Activated CD4-positive, alpha-beta T cell treated with anti-CD3 and anti-CD28 coated beads for 24 hours (primary cell): ENCODE data around the gene CCT6A.
A peak's percentile ranks its signal among the peaks of the same experiment; 100 is the strongest.
"Not testable (repeated sequence)": the region's sequence is repeated elsewhere in the genome, so short reads cannot be mapped to it uniquely, and the experiment has no call there.

Experiments used
- DNase-seq, 2 donors: peaks; one replicate each; pipeline ENCODE4 v3.0.0-alpha.2; 2020; ENCODE audit warnings: low read depth in 2 of 2

Gene CCT6A

DNA sequence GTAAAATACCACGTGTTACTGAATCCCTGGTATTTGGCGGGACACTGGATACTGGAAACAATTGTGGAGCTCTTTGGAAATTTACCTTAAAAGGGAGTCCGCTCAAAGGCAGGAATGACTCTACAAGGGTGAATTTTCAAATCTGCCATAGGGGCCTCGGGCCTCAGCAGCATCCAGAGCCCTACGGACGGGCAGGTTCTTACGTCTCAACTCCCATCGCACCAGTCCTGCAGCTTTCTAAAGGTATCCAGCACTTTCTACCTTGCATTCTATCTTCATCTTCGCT lies 569 bp upstream of the CCT6A start:
- DNase-seq = no peak

DNA sequence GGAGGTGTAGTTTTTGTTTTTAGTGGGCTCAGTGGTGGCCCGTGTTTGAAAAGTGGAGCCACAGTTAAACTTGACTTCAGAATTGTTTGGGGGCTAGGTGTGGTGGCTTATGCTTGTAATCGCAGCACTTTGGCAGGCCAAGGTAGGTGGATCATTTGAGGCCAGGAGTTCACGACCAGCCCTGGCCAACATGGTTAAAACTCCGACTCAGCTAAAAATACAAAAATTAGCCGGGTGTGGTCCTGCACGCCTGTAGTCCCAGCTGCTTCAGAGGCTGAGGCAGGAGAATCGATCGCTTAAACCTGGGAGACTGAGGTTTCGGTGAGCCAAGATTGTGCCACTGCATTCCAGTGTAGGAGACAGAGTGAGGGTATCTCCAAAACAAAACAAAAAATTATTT lies 1.8 kb downstream of the CCT6A start:
- no peak for DNase-seq

DNA sequence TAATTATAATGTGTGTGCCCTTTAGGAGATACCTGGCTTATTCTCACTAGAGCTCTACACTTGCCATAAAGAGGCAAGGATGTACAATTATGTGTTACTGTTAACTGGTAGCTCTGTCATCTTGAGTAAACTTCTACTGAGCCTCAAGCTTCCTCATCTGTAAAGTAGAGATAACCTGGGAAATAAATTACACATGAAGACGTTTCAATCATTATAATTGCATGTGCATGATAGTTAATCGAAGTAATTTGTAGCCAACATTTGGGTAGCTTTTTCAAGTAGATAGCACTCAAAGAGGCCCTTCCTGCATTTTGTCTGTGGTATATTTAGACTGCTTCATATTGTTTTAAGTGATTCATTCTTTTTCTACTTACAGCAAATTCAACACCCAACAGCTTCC lies 2.4 kb downstream of the CCT6A start:
- DNase-seq = no peak

DNA sequence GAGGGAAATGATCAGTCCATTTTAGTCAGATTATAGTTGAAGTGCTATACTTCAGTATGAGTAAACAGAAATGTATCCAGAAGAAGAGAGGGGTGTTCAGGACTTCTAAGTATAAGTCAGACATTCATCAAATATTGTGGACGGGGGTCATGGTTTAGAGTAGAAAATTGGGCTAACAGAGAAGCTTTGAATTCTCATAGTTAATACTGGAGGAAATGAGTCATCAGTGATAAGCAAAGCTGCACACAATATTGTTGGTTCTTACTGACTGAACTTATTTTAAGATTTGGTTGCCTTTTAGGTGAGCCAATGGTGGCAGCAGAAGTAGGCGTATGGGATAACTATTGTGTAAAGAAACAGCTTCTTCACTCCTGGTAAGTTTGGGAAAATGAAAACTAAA lies 10.8 kb downstream of the CCT6A start:
- no peak for DNase-seq

DNA sequence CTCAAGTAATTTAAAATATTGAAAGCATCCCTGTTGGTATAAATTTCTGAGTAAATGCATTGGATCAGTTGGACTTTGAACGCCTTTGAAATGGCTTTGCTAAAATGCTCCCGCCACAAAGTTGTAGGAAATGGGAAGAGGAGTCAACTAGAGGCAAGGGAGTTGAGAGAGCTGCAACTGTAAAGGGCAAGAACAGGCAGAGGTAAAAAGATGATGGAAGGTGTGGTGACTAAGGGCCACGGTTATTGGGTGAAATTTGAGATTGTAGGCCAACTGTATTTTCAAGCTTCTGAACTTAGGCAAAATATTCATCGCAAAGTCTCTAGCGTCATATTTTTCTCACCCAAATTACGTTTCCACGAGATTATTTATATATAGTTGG lies 11.9 kb downstream of the CCT6A start:
- DNase-seq = no peak

DNA sequence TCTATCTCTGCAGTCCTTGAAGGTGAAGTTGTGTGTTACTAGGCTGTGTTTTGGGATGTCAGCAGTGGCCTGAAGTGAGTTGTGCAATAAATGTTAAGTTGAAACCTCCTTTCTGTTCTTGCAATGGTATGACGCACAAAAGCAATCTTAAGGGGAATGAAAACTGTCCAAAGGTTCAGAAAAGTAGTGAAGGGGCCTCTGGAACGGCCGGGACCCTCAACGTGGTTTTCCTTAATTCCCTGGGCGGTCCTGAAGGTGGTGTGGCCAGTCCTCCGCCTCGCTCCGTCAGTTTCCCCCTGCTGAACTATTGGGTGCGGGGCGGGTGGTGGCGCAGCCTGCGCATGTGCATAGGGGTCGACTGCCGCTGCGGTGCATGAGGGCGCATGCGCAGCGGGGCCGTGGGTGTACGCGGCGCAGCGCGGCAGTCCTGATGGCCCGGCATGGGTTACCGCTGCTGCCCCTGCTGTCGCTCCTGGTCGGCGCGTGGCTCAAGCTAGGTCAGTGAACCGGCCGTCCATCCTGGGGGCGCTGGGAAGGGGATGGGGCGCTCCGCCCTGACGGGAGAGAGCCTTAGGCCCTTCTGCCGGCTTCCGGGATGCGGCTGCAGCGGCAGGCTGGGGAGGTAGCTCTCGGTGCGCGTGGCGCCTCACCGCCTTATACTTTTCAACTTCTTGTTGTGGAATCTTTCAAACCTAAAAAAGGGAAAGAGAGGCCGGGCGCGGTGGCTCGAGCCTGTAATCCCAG lies 12.5 kb downstream of the CCT6A start, which contains the start of gene SUMF2:
TSS of gene SUMF2 (plus strand) at position 405 of the 744 bp plus-strand sequence. CDS start at position 431, 26 bp downstream.
- peak; percentile 83 for DNase-seq

DNA sequence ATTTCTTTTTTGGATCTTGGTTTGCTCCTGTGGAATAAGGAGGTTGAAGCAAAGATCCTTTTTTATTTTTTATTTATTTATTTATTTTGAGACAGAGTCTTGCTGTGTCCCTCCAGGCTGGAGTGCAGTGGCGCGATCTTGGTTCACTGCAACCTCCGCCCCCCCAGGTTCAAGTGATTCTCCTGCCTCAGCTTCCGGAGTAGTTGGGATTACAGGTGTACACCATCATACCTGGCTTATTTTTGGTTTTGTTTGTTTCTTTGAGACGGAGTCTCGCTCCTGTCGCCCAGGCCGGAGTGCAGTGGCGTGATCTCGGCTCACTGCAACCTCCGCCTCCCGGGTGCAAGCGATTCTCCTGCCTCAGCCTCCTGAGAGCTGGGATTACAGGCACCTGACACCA lies 14.8 kb downstream of the CCT6A start:
- not testable (repeated sequence) for DNase-seq

DNA sequence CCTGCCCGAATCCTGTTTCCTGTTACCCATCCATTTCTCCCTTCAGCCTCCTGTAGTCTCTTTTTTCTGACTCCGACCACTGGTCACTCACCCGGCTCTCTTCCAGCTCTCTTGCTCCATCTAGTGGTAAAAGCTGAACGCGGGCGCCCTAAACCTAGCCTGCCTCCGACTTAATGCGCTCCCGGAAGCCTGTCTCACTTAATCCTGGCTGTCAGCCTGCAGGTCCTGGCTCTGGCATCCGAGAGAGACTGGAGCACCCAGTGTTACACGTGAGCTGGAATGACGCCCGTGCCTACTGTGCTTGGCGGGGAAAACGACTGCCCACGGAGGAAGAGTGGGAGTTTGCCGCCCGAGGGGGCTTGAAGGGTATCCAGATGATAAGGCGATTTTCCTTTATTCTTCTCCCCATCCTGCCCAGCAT lies 22.8 kb downstream of the CCT6A start:
- DNase-seq = peak; percentile 51 to 55

DNA sequence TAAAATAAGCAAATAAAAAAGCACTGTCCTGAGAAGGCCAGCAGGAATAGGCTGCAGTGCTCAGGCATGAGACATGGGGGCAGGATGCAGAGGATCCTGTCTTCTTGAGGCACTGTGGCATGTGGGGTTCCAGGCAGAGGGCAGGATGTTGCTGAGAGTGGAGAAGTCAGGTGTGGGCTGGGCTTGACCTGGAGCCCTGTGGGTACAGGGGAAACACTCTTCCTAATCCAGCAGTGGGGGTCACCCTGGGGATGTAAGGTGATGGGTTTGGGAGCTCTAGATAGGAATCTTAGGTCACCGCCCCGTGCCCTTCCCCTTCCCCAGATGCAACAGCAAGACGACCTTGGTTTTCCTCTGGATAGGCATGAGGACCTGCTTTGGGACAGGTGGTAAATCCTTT lies 26.1 kb downstream of the CCT6A start:
- DNase-seq = no peak

DNA sequence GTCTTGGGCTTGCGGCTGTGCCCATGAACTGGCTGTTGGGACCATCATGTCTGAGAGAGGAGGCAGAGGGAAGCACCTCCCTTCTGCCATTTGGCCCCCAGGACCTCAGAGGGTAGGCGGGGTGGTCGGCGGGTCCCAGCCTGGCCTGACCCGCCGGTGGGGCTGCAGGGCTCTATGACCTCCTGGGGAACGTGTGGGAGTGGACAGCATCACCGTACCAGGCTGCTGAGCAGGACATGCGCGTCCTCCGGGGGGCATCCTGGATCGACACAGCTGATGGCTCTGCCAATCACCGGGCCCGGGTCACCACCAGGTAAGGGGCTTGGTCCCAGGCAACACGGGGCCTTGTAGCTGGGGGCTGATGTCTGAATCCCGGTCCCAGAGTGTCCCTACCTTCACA lies 26.6 kb downstream of the CCT6A start:
- no peak for DNase-seq

DNA sequence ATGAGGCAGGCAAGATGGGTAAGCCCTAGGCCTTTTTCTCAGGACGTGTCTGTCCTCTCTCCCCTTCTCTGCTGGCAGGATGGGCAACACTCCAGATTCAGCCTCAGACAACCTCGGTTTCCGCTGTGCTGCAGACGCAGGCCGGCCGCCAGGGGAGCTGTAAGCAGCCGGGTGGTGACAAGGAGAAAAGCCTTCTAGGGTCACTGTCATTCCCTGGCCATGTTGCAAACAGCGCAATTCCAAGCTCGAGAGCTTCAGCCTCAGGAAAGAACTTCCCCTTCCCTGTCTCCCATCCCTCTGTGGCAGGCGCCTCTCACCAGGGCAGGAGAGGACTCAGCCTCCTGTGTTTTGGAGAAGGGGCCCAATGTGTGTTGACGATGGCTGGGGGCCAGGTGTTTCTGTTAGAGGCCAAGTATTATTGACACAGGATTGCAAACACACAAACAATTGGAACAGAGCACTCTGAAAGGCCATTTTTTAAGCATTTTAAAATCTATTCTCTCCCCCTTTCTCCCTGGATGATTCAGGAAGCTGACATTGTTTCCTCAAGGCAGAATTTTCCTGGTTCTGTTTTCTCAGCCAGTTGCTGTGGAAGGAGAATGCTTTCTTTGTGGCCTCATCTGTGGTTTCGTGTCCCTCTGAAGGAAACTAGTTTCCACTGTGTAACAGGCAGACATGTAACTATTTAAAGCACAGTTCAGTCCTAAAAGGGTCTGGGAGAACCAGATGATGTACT lies 28.1 kb downstream of the CCT6A start:
- no peak for DNase-seq

DNA sequence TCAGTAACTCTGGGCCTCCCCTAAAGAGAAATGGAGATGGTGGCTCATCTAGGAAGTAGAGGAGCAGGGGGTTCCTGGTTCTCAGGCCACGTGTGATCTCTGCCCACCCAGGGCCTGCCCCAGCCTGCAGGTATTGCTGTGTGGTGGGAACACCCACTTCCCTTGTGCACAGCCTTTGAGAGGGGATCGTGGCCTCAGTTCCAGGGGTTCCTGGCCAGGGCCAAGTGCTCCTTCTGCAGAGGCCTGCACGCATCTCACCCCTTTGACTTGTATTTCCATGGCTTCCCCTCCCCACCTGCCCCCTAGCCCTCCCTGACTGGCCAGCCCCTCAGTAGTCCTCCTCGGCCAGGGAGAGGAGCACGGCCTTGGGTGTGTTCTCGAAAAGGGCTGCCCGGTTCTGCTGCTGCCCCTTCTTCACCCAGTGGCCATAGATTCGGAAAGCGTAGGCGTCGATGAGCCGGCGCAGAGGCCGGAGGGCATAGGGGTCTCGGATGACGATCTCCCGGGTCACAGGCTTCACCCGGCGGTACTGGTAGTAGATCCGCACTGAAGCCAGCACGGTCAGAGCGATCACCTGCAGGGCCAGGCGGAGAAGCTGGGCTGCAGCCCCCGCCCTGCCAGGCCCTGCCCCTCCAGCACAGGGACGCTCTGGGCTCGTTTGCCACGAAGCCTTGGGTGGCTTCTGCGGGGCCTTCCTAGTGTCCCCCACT lies 29.3 kb downstream of the CCT6A start:
- DNase-seq = not testable (repeated sequence)

DNA sequence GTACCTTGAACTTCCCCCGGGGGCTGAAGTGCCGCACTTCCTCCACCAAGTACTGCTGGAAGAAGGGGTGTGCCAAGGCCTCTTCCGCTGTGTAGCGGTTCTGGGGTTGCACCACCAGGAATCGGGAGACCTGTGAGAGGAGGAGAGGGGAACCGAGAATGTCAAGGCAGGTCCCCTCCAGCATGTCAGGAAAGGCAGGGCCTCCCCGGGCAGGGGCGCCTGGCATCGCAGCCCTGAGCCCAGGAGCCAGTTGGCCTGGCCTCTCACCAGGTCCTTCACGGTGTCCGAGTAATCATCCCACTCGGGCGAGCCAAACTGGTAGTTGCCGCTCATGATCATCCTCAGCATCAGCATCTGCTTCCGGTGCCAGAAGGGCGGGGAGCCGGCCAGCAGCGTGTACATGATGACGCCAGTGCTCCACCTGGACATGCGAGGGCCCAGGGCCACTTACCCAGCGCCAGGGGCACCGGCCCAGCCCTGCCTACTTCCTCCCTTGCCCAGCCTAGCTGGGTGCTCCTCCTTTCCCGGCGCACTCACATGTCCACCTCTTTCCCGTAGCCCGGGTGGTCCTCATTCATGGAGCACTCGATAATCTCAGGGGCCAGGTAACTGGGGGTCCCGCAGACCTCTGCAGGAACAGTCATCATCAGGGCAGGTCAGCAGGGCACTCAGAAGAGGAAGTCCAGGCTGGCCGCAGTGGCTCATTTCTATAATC lies 30.2 kb downstream of the CCT6A start:
- no peak for DNase-seq

DNA sequence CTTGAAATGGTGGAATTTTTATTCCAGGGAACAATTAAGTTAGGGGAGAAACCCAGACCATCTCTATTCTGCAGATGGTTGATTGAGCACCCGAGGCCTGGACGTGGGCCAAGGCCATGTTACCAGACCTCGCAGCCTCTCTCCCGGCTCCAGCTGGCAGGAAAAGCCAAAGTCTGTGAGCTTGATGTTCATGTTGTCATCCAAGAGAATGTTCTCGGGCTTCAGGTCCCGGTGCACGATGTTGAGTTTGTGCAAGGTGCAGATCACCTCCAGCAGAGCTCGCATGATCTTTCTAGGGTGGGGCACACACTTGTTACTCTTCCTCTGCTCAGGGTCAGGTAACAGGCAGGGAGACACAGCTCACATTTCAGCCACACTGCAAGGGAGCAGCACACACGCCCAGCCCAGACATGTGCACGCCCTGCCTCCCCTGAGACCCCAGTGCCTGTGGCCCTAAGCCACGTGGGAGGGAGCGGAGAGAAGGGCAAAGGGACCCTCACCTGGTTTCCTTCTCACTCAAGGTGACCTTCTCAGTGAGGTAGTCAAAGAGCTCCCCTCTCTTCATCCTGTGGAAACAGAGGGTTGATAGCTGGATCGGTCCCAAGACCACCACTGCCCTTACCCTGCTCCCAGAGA lies 31.7 kb downstream of the CCT6A start:
- DNase-seq = no peak

DNA sequence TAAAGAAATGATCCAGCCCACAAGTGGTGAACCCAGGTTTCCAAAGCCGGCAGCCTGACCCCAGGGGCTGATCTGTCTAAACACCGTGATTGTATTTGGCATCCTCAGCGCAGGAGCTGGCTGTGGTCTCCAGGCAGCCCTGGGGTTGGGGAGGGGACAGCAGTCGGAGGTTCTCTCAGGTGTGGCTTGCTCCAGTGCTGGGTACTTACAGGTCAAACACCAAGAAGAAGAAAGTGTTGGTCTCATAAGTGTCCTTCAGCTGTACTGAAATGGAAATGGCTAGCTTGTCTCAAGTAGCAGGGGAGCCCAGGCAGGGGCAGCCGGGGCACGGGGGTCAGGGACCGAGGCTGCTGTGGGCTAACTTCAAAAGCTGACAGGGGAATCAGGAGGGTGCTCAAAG lies 35.2 kb downstream of the CCT6A start:
- DNase-seq = no peak

DNA sequence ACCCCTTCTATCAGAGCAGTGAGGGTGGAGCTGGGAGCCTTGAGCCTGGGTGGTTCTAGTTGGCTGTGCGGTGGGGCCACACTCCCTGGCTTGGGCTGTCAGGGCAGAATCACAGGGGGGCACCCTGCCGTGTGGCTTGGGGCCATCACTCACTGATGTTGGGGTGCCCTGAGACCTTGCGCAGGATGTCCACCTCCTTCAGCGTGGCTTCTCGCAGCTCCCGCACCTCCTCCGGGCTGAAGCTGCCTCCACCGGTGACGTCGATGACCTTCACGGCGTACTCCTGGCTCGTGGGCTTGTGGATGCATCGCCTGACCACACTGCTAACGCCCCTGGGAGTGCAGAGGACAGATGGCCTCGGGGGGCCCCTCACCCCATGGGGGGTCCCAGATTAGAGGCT lies 35.9 kb downstream of the CCT6A start:
- DNase-seq = no peak

DNA sequence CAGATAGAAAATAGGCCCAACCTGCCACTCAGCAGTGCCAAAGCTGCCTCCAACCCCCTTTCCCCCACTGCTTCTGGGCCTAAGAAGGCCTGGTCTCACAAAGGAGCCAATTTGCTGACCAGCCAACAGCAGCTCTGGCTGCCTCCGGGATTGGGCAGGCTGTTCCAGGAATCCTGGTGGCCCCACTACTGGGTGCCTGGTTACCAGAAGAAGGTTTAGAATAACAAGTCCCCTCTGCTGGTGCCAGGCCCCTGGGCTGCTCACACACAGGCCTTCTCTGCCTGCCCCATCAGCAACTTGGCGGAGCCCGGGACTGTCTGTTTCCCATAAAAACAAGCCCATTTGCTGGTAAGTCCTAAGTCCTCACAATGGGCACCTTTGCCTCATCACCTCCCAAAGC lies 40.0 kb downstream of the CCT6A start:
- no peak for DNase-seq

DNA sequence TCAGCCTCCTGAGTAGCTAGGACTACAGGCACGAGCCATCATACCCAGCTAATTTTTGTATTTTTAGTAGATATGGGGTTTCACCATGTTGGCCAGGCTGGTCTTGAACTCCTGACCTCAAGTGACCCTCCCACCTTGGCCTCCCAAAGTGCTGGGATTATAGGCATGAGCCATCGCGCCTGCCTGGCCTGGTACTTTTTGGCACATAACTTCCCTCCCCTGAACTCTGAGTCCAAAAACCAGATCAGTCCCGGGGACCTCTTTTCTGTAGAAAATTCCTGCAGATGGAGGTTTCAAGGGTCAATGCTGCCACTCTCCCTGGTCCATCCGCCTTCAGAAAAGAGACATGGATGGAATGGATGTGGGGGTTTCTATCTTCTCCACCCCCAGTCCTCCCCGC lies 40.8 kb downstream of the CCT6A start:
- not testable (repeated sequence) for DNase-seq

DNA sequence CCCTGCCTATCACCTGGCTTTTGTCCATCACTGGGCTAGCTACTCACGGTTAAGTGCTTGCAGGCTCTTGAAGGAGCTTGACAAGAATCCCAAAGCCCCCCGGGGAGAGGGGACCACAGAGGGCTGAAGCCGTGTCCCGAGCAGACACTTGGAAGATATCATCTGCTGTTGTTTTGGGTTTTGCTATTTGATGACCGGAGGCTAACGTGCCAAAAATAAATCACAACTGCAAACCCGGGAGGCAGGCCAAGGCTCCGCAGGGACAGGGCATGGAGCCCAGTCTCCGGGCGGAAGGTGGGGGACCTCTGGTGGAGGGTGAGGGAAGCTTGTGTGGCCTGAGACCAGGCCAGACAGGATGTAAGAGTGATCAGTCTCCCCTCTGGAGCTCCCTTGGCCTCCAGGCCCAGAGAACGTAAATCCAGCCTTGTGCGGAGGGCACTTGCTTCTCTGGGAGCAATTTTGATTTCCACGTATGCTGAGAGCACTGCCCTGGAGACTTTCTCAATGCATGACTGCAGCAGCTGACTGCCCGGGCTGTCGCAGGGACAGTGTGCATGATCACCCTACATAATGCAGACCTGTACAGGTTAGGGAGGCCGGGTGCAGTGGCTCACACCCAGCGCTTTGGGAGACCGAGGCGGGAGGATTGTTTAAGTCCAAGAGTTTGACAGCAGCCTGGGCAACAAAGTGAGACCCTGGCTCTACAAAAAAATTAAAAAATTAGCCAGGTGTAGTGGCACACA lies 41.4 kb downstream of the CCT6A start, which contains the start of gene PHKG1:
TSS of gene PHKG1 (minus strand) at position 164 of the 743 bp plus-strand sequence. CDS start 4,011 bp downstream, outside the sequence.
- DNase-seq = no peak

DNA sequence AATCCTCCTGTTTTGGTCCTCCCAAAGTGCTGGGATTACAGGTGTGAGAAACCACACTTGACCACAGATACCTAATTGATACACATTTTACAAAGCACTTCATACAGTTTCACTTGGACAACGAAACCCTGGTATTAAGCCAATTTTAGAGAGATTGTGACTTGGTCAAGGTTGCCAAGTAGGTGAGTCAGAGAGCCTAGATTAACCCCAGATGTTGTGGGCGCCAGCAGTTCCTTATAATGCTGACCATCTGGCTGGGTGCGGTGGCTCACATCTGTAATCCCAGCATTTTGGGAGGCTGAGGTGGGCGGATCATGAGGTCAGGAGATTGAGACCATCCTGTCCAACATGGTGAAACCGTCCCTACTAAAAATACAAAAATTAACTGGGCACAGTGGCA lies 46.1 kb downstream of the CCT6A start:
- DNase-seq = no peak
